Spleen (tissue), 11 donors: ENCODE data around the gene BACH2. TPM values are rescaled to one million over a fixed set of nuclear protein-coding genes. Genes with fewer than 3 reads are reported as not detected.
A peak's percentile ranks its signal among the peaks of the same experiment; 100 is the strongest.

Source experiments
- DNase-seq: peaks from one replicate; pipeline ENCODE4 v3.0.0-alpha.2; 2020
- H3K27ac ChIP-seq, 8 donors: fragments of 200-600 bp; sonication (generic) in 7 of 8; 1 replicate in 4 of 8; 2 replicates in 4 of 8; pipeline versions ENCODE4 v1.5.0 to v1.8.0; 2016 to 2021; ENCODE audit warnings: inconsistent platforms in 4 of 8, mild to moderate bottlenecking in 4 of 8, moderate library complexity in 1 of 8
- H3K27me3 ChIP-seq, 7 donors: fragments of 200-600 bp; sonication (generic) in 6 of 7; replicated peaks in 1 of 7; 1 replicate in 4 of 7; 2 replicates in 3 of 7; pipeline versions ENCODE4 v1.5.0 to v1.8.0; 2016 to 2021; ENCODE audit warnings: inconsistent platforms in 3 of 7, mild to moderate bottlenecking in 1 of 7
- H3K36me3 ChIP-seq, 6 donors: fragments of 200-600 bp; sonication (generic) in 5 of 6; 1 replicate in 4 of 6; 2 replicates in 2 of 6; pipeline versions ENCODE4 v1.5.0 to v1.8.0; 2016 to 2021; ENCODE audit warnings: inconsistent platforms in 2 of 6
- H3K4me1 ChIP-seq, 6 donors: fragments of 200-600 bp; sonication (generic) in 5 of 6; 1 replicate in 3 of 6; 2 replicates in 3 of 6; pipeline versions ENCODE4 v1.5.0 to v1.8.0; 2016 to 2021; ENCODE audit warnings: inconsistent platforms in 3 of 6
- H3K4me3 ChIP-seq, 8 donors: fragments of 200-600 bp; sonication (generic) in 7 of 8; 1 replicate in 4 of 8; 2 replicates in 4 of 8; pipeline versions ENCODE4 v1.5.0 to v1.8.0; 2016 to 2021; ENCODE audit warnings: inconsistent platforms in 4 of 8, mild to moderate bottlenecking in 4 of 8, moderate library complexity in 2 of 8
- H3K9me3 ChIP-seq, 8 donors: fragments of 200-600 bp; sonication (generic) in 7 of 8; 1 replicate in 4 of 8; 2 replicates in 4 of 8; pipeline versions ENCODE4 v1.5.0 to v1.8.0; 2016 to 2021; ENCODE audit warnings: inconsistent platforms in 4 of 8
- CTCF ChIP-seq, 11 experiments: fragments of 200-600 bp in 7 of 11; fragments of 450-650 bp in 4 of 11; sonication (generic) in 4 of 11; IDR thresholded peaks in 8 of 11; conservative IDR thresholded peaks in 3 of 11; 1 replicate in 7 of 11; 2 replicates in 4 of 11; pipeline versions ENCODE4 v1.4.0 to v1.8.0; 2016 to 2021; ENCODE audit warnings: antibody characterized with exemption in 11 of 11, inconsistent platforms in 4 of 11, mild to moderate bottlenecking in 1 of 11
- POLR2A ChIP-seq, 3 donors: fragments of 450-650 bp; IDR thresholded peaks; one replicate each; pipeline ENCODE4 v1.5.1; 2017; ENCODE audit warnings: antibody characterized with exemption in 3 of 3, mild to moderate bottlenecking in 1 of 3
- POLR2AphosphoS5 ChIP-seq, 3 donors: sonication (generic); formaldehyde crosslinking; IDR thresholded peaks; one replicate each; pipeline ENCODE4 v1.5.1; 2017; ENCODE audit warnings: antibody characterized with exemption in 3 of 3
- WGBS, 5 donors: extraction: QIAGEN DNeasy Blood & Tissue Kit in 3 of 5; methylation state at CpG; one replicate each; pipeline versions ENCODE4 v1.1.5 to v1.1.7; 2013 to 2018; 5-methylcytosine and 5-hydroxymethylcytosine counted together
- intact Hi-C: fragments of 100-400 bp; cut with DNase I; formaldehyde crosslinking; loops from one replicate; pipeline ENCODE4 v1.15.0; 2023; ENCODE audit warnings: low total_unique reads
- polyA plus RNA-seq, 3 donors: library from polyadenylated mRNA; stranded (reverse); fragments of 200-250 nt; gene quantifications; one replicate each; pipeline ENCODE4 v1.2.1, GENCODE V29; 2013
- total RNA-seq, 7 donors: library from RNA; depleted of rRNA in 3 of 7; stranded (reverse); fragments of >200 nt in 3 of 7; fragmentation: NEBNext Ultra II Directional in 4 of 7; extraction: Animal tissue kit (Norgen Biotek cat#: 25700) in 4 of 7; gene quantifications; one replicate each; pipeline versions ENCODE4 v1.1.0 to v1.2.1, GENCODE V29; 2016 to 2021
- donor health status: healthy with polysubstance abuse.
- donor health status: DM: no; HTN: no; CAD: no; lungs with moderate emphysema.
- donor health status: DM: no; HTN: no; CAD: no.
- donor health status: Bipolar disorder and iron deficiency.
- donor health status: healthy.
- donor health status: DM: no; HTN: no; CAD: no.
- donor health status: DM: yes; HTN: yes; CAD: no.

BACH2 gene
- total and polyA plus RNA-seq, 10 donors, result 3.0 to 53.8 (median 32.3) TPM

- DNase-seq, result no peak
- intact Hi-C loops, result no loop called here
Observed at GRCh38 chr6:90247262-90247661, 49.4 kb downstream of the BACH2 start.

GRCh38 chr6:90241229-90241880, 55.3 kb downstream of the BACH2 start:
- intact Hi-C loops, result no loop called here
- Histone ChIP-seq H3K4me3 (no peak overlapping the region), H3K27ac (peak overlapping the region in 5 of 8 donors; percentile 7 to 41 (median 30)), H3K4me1 (peaks cover 4 to 41% (median 9%) of the 10 kb centered on the region in 6 donors), H3K27me3 (no peaks in the 10 kb centered on the region), H3K36me3 (no peaks in the 10 kb centered on the region), H3K9me3 (no peaks in the 10 kb centered on the region)
- TF ChIP-seq CTCF (IDR thresholded peaks at IDR 0.05 in 8 of 11, conservative IDR thresholded peaks at IDR 0.05 in 3 of 11) (no peak), POLR2AphosphoS5 (IDR thresholded peaks at IDR 0.05) (no peak), POLR2A (IDR thresholded peaks at IDR 0.05) (no peak)
- 40 to 59% (median 45%) methylated on average over 3 of the region's 3 CpGs for WGBS, 5 donors
- no peak for DNase-seq

More at GRCh38 chr6:90247262-90247661, 49.4 kb downstream of the BACH2 start:
- Histone ChIP-seq H3K4me3 (no peak overlapping the region), H3K4me1 (peaks cover 0 to 25% (median 0%) of the 10 kb centered on the region in 6 donors), H3K36me3 (peaks cover 0 to 13% (median 2%) of the 10 kb centered on the region in 6 donors), H3K27ac (no peak overlapping the region), H3K27me3 (no peaks in the 10 kb centered on the region), H3K9me3 (no peaks in the 10 kb centered on the region)
- no peak for TF ChIP-seq CTCF (IDR thresholded peaks at IDR 0.05 in 8 of 11, conservative IDR thresholded peaks at IDR 0.05 in 3 of 11)
- no peak for TF ChIP-seq POLR2A (IDR thresholded peaks at IDR 0.05)
- TF ChIP-seq POLR2AphosphoS5 (IDR thresholded peaks at IDR 0.05), result no peak

GRCh38 chr6:90238496-90239266, 58.0 kb downstream of the BACH2 start:
- Histone ChIP-seq H3K4me3 (no peak overlapping the region), H3K27ac (peak overlapping the region in 4 of 8 donors; percentile 24 to 45 (median 32)), H3K9me3 (no peaks in the 10 kb centered on the region), H3K36me3 (no peaks in the 10 kb centered on the region), H3K27me3 (no peaks in the 10 kb centered on the region), H3K4me1 (peaks cover 4 to 68% (median 16%) of the 10 kb centered on the region in 6 donors)
- DNase-seq, result no peak
- WGBS, 5 donors, result 58 to 65% (median 63%) methylated on average over 5 of the region's 5 CpGs
- TF ChIP-seq CTCF (IDR thresholded peaks at IDR 0.05 in 8 of 11, conservative IDR thresholded peaks at IDR 0.05 in 3 of 11) (no peak), POLR2A (IDR thresholded peaks at IDR 0.05) (no peak), POLR2AphosphoS5 (IDR thresholded peaks at IDR 0.05) (no peak)
- intact Hi-C loops, result loop anchor here (10.0 kb wide), 1 partner anchor 46 kb away; no protein-coding TSS in a partner anchor
